AG08395 (cell line): ENCODE results near the gene FAM236A.
"Not testable (repeated sequence)": the region's sequence is repeated elsewhere in the genome, so short reads cannot be mapped to it uniquely, and the experiment has no call there.

ENCODE experiments used
- DNase-seq: peaks from one replicate; pipeline ENCODE4 v3.0.0; 2012; ENCODE audit warnings: mixed read lengths, low spot score

FAM236A gene

DNA sequence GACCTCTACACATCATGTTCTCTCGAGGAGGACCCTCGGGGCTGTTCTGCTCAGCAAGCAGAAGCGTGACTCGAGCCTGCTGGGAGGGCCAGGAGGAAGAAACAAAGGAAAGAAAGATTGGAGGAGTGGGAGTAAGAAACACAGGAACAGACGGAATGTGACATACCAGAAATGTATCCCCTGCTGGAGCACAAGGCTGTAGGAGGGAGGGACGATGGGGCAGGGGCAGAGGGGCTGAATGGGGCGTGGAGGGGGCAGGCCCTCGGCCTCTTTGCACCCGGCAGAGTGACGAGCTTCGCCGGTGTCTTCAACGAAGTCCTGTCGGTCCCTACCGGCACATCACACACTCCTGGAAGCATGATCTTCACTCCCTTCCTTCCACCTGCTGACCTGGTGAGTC is at the start of gene FAM236A:
Gene FAM236A, plus strand, starts transcription at position 301 of the 400 bp plus-strand sequence. Its CDS starts 57 bp downstream, at position 358.
- DNase-seq: not testable (repeated sequence)

DNA sequence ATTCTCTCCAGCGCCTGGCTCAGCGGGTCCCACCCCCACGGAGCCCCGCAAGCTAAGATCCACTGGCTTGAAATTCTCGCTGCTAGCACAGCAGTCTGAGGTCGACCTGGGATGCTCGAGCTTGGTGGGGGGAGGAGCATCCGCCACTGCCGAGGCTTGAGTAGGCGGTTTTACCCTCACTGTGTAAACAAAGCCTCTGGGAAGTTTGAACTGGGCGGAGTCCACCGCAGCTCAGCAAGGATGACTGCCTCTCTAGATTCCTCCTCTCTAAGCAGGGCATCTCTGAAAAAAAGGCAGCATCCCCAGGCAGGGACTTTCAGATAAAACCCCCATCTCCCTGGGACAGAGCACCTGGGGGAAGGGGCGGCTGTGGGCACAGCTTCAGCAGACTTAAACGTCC is 48.3 kb upstream of the FAM236A start:
- DNase-seq: not testable (repeated sequence)

- DNase-seq: not testable (repeated sequence)
Observed at GRCh38 chrX:72912315-72912714, 25.7 kb upstream of the FAM236A start, which contains the start of gene FAM236C. FAM236C (plus strand) TSS chrX:72912615; CDS start chrX:72912715, 100 bp downstream.

DNA sequence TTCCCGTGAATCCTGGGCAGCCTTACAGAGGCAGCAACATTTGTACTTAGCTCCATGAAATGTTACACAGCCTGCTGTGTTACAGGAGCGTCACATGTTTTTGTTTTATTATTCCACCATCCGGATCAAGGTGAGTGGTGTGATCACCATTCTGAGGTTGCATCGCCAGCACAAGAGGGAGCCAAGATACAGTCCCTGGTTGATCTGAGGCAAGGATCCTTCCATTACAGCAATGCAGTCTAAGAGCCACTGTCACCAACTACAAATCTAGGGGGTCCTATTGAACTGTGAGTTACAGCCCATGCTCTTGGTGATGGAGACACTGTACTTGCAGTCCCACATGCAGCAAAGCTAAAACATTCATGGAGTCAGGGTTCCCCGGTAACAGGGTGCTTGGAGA is 21.9 kb upstream of the FAM236A start:
- not testable (repeated sequence) for DNase-seq

DNA sequence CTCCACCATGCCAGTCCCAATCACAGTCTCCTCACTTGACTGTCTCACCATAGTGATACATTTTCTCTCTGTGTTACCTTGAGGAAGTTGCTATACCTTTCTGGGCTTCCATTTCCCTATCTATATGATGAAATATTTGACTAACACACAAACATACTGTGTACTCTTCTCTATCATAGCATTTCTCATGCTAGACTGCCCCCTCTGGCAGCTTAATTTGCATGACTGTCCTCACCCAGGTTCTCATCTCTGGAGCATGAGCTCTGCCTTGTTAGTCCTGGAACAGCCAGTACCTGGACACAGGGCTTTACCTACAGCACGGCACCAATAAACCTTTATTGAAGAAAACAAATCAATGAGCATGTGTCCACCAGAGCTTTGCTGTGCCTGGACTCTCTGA is 5.7 kb upstream of the FAM236A start:
- not testable (repeated sequence) for DNase-seq

GRCh38 chrX:72936455-72936854 is 1.6 kb upstream of the FAM236A start:
- DNase-seq: not testable (repeated sequence)

GRCh38 chrX:72936882-72937455 is 1.0 kb upstream of the FAM236A start:
- DNase-seq: not testable (repeated sequence)

DNA sequence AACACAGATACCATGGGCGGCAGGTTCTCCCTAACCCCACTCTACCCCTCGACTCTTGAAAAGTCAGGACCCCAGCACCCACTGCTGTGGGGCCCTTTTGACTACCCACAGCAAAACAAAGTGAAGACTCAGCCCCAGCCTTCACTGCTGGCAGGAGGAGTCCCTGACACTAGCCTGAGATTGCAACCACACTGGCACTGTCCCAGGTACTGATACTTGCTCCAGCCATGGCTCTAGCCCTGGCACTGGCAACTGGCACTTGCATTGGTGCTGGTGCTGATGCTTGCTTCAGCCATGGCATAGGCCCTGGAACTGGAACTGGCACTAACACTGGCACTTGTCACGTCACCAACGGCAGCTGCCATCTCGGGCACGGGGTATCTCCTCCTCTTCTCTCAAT is 4.3 kb downstream of the FAM236A start:
- DNase-seq: not testable (repeated sequence)

DNA sequence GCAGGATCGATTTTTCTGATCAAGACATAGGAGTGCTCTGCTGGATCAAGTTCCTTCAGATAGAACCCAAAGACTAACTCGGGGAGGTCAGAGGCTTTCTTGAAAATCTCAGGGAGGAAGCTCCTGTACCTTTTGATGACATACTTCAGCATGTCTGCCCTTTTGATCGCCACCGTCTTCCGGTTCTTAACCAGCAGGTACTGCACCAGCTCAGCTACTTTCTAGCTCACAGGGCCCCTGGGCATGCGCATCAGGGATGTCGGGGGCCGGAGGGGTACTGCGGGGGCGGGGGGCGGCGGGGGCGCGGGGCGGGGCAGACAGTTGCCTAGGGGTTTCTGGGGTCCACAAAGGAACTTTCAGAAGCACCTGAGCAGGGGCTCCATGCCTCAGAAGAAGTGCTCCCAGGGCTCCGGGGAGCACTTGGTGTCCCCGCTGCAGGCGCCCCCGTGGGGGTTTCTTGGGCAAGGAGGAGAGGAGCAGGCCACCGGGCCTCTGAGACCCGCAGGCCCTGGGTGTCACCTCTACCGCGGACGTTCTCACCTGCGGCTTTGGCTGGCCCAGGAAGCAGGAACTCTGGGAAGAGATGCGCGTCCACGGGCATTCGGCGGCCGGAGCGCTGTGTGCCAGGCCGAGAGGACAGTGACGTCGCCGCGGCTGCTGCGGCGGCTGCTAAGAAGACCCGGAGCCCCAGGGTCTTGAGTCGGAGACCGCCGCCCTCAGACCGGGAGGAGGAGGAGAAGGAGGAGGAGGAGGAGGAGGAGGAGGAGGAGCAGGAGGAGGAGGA is 5.2 kb downstream of the FAM236A start:
- not testable (repeated sequence) for DNase-seq

- DNase-seq: not testable (repeated sequence)
Observed at GRCh38 chrX:72943819-72944169, 5.8 kb downstream of the FAM236A start, which contains the start of gene DMRTC1. DMRTC1 (minus strand) TSS chrX:72943837; CDS start chrX:72875694, 68,143 bp downstream.

GRCh38 chrX:72959971-72960370 is 22.0 kb downstream of the FAM236A start:
- not testable (repeated sequence) for DNase-seq

DNA sequence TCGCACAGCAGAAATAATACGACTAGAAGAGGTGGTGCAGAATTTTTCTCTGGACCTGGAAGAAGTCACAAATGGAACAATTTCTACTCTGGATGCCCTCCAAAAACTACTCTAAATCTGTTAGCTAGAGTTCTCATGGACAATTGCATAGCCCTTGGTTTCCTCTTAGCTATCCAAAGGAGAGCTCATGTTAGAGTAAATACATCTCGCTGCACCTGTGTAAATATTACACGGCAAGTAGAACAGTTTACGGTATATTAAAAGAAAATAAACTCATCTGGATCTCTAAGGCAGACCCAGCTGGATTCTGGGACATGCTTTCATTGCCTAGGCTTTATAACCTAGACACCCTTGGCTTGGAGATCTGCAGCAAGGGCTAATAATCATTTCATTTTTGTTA is 33.9 kb downstream of the FAM236A start:
- DNase-seq: not testable (repeated sequence)

DNA sequence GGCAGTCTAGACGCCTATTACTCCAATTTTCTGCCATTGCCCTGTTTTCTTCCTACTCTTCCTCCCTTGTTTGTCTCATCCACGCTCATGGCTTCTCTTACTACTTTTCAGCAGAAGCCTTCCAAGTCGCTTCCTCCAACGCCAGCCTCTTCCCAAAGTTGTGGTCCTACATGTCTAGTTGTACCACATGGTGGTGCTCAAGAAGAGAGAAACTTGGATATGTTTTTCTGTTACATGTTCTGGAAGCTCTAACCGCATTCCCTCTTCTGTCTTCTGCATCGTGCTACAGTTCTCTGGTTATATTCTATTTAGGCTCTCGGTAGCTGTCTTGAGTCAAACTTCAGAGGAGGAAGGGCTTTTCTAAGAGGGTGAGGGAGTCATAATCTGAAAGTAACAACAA is 36.9 kb downstream of the FAM236A start:
- DNase-seq: not testable (repeated sequence)

DNA sequence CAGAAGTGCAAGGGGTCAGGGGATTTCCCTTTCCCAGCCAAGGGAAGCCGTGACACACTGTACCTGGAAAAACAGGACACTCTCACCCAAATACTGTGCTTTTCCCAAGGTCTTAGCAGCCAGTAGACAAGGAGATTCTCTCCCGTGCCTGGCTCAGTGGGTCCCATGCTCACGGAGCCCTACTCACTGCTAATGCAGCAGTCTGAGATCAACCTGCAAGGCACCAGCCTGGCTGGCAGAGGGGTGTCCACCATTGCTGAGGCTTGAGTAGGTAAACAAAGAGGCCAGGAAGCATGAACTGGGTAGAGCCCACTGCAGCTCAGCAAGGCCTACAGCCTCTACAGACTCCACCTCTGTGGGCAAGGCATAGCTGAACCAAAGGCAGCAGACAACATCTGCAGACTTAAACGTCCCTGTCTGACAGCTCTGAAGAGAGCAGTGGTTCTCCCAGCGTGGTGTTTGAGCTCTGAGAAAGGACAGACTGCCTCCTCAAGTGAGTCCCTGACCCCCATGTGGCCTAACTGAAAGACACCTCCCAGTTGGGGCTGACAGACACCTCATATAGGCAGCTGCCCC is 43.0 kb downstream of the FAM236A start:
- DNase-seq: not testable (repeated sequence)
